ENCODE data around the gene MLKL.

Gene MLKL

GRCh38 chr16:74637742-74638453 is 62.8 kb downstream of the MLKL start:
- H3K79me2 ChIP-seq (ENCODE audit: low read length) = peaks cover 12% of the 10 kb centered on the region; the same call in 1 of the 2 replicates
- no peaks in the 10 kb centered on the region for H3K9me3 ChIP-seq (ENCODE audit: insufficient read depth, low read length)
- H3K4me1 ChIP-seq (ENCODE audit: low read length) = no peaks in the 10 kb centered on the region
- H2AFZ ChIP-seq (ENCODE audit: low read depth, low read length) = no peak overlapping the region
- no peak overlapping the region for H3K4me3 ChIP-seq (ENCODE audit: low read length)
- H3K27me3 ChIP-seq (ENCODE audit: low read depth, low read length) = no peaks in the 10 kb centered on the region
- H3K27ac ChIP-seq (ENCODE audit: low read length) = no peak overlapping the region
- H3K9ac ChIP-seq (ENCODE audit: low read length) = no peak overlapping the region
- no peak overlapping the region for H3K4me2 ChIP-seq (ENCODE audit: low read length)
- H4K20me1 ChIP-seq (ENCODE audit: insufficient read depth, low read length) = no peaks in the 10 kb centered on the region
- H3K36me3 ChIP-seq (replicated peaks; ENCODE audit: low read depth, low read length) = peaks cover 39% of the 10 kb centered on the region
- TF ChIP-seq EZH2phosphoT487 (IDR thresholded peaks at IDR 0.05; ENCODE audit: low read depth) = no peak
- TF ChIP-seq, protein P1, sequence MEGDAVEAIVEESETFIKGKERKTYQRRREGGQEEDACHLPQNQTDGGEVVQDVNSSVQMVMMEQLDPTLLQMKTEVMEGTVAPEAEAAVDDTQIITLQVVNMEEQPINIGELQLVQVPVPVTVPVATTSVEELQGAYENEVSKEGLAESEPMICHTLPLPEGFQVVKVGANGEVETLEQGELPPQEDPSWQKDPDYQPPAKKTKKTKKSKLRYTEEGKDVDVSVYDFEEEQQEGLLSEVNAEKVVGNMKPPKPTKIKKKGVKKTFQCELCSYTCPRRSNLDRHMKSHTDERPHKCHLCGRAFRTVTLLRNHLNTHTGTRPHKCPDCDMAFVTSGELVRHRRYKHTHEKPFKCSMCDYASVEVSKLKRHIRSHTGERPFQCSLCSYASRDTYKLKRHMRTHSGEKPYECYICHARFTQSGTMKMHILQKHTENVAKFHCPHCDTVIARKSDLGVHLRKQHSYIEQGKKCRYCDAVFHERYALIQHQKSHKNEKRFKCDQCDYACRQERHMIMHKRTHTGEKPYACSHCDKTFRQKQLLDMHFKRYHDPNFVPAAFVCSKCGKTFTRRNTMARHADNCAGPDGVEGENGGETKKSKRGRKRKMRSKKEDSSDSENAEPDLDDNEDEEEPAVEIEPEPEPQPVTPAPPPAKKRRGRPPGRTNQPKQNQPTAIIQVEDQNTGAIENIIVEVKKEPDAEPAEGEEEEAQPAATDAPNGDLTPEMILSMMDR (IDR thresholded peaks at IDR 0.05; ENCODE audit: low read depth, low read length) = no peak

- Histone ChIP-seq H3K9ac (ENCODE audit: low read length) (no peak overlapping the region), H3K9me3 (ENCODE audit: insufficient read depth, low read length) (no peaks in the 10 kb centered on the region), H4K20me1 (ENCODE audit: insufficient read depth, low read length) (no peaks in the 10 kb centered on the region), H3K27ac (ENCODE audit: low read length) (no peak overlapping the region), H3K36me3 (replicated peaks; ENCODE audit: low read depth, low read length) (peaks cover 50% of the 10 kb centered on the region), H3K4me1 (ENCODE audit: low read length) (peaks cover 1% of the 10 kb centered on the region; the same call in 1 of the 2 replicates), H3K79me2 (ENCODE audit: low read length) (peaks cover 27% of the 10 kb centered on the region; the same call in 1 of the 2 replicates), H3K4me2 (ENCODE audit: low read length) (no peak overlapping the region), H3K4me3 (ENCODE audit: low read length) (no peak overlapping the region), H2AFZ (ENCODE audit: low read depth, low read length) (no peak overlapping the region), H3K27me3 (ENCODE audit: low read depth, low read length) (no peaks in the 10 kb centered on the region)
- TF ChIP-seq, protein P1 (IDR thresholded peaks at IDR 0.05; ENCODE audit: low read depth, low read length) = no peak
- no peak for TF ChIP-seq EZH2phosphoT487 (IDR thresholded peaks at IDR 0.05; ENCODE audit: low read depth)
Observed at GRCh38 chr16:74635303-74635702, 65.4 kb downstream of the MLKL start.

DNA sequence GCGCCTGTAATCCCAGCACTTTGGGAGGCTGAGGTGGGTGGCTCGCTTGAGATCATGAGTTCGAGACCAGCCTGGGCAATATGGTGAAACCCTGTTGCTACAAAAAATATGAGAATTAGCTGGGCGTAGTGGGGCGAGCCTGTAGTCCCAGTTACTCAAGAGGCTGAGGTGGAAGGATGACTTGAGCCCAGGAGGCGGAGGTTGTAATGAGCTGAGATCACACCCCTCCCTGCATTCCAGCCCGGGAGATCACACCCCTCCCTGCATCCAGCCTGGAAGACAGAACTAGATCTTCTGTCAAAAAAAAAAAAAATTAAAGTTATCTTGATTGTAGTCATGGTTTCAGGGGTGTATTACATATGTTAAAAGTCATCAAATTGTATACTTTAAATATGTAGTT is 67.0 kb downstream of the MLKL start:
- Histone ChIP-seq H3K9ac (ENCODE audit: low read length) (no peak overlapping the region), H3K27me3 (ENCODE audit: low read depth, low read length) (no peaks in the 10 kb centered on the region), H4K20me1 (ENCODE audit: insufficient read depth, low read length) (no peaks in the 10 kb centered on the region), H3K27ac (ENCODE audit: low read length) (no peak overlapping the region), H3K79me2 (ENCODE audit: low read length) (peaks cover 40% of the 10 kb centered on the region), H2AFZ (ENCODE audit: low read depth, low read length) (no peak overlapping the region), H3K4me1 (ENCODE audit: low read length) (peaks cover 18% of the 10 kb centered on the region), H3K4me3 (ENCODE audit: low read length) (no peak overlapping the region), H3K4me2 (ENCODE audit: low read length) (no peak overlapping the region), H3K36me3 (replicated peaks; ENCODE audit: low read depth, low read length) (peaks cover 57% of the 10 kb centered on the region), H3K9me3 (ENCODE audit: insufficient read depth, low read length) (no peaks in the 10 kb centered on the region)
- TF ChIP-seq, protein P1 (IDR thresholded peaks at IDR 0.05; ENCODE audit: low read depth, low read length) = no peak
- no peak for TF ChIP-seq EZH2phosphoT487 (IDR thresholded peaks at IDR 0.05; ENCODE audit: low read depth)

DNA sequence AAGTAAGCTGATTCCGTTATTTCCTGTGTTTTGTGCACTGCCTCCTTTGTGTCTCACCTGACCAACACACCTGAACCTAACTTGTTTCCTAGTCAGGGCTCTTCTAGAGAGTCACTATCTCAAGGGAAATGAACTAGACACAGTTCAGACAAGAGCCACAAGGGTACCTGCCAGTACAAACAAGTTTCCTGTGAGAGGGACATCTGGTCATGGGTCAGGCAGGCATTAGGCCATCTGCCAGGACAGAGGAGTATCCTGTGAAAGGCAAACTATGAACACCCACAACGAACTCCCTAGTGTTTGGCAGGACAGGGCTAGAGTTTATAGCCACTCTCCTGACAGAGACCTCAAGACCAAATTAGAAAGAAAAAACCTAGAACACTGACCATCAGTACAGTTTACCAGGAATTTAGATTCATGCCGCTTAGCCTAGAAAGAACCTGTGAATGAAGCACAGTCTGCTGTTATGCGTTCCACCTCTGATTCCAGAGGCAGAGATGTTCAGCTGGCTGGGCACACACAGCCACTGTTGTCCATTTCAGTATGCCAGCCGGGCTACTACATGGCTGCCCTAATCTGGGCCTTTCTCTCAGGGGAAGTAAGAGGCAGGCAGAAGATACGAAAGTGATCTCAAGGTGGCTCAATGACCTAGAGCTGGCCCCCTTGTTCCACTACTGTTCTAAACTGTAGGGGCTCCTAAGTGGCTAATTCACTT is 73.0 kb downstream of the MLKL start:
- peak overlapping the region; percentile 59 for H3K9ac ChIP-seq (ENCODE audit: low read length)
- peaks cover 49% of the 10 kb centered on the region for H3K4me1 ChIP-seq (ENCODE audit: low read length)
- H3K27me3 ChIP-seq (ENCODE audit: low read depth, low read length) = no peaks in the 10 kb centered on the region
- H3K9me3 ChIP-seq (ENCODE audit: insufficient read depth, low read length) = no peaks in the 10 kb centered on the region
- H3K79me2 ChIP-seq (ENCODE audit: low read length) = peaks cover 56% of the 10 kb centered on the region
- TF ChIP-seq EZH2phosphoT487 (IDR thresholded peaks at IDR 0.05; ENCODE audit: low read depth) = no peak
- TF ChIP-seq, protein P1 (IDR thresholded peaks at IDR 0.05; ENCODE audit: low read depth, low read length) = no peak
- H3K4me3 ChIP-seq (ENCODE audit: low read length) = peak overlapping the region; percentile 52
- peak overlapping the region; percentile 97 for H3K27ac ChIP-seq (ENCODE audit: low read length)
- H4K20me1 ChIP-seq (ENCODE audit: insufficient read depth, low read length) = 0 out of 2 replicates have a peak, but pooled peaks cover 3% of the 10 kb centered on the region
- peak overlapping the region; percentile 60 for H3K4me2 ChIP-seq (ENCODE audit: low read length)
- peaks cover 71% of the 10 kb centered on the region for H3K36me3 ChIP-seq (replicated peaks; ENCODE audit: low read depth, low read length)
- H2AFZ ChIP-seq (ENCODE audit: low read depth, low read length) = no peak overlapping the region

Data from OCI-LY3 (cell line).